Activated T-helper 2 cell treated with anti-CD3 and anti-CD28 coated beads, Interferon-gamma antibody, Interleukin-2, Interleukin-4, amounts not matched to agents 10 μg/mL and 5 μg/mL and 100 μg/mL, durations not matched to agents 14 hours and 24 hours and 36 hours (primary cell): ENCODE results near the gene IRF7. TPM values are rescaled to one million over a fixed set of nuclear protein-coding genes. Genes with fewer than 3 reads are reported as not detected.

Experiments used
- DNase-seq: peaks from one replicate; pipeline ENCODE4 v3.0.0; 2021; ENCODE audit warnings: low spot score
- H3K27ac Mint-ChIP-seq: one replicate; pipeline ENCODE4 v1.8.0; 2021; ENCODE audit warnings: mixed read lengths
- H3K27me3 Mint-ChIP-seq: one replicate; pipeline ENCODE4 v1.8.0; 2021; ENCODE audit warnings: low read depth, mixed read lengths
- H3K36me3 Mint-ChIP-seq: one replicate; pipeline ENCODE4 v1.8.0; 2021; ENCODE audit warnings: low read depth, mixed read lengths
- H3K4me1 Mint-ChIP-seq: one replicate; pipeline ENCODE4 v1.8.0; 2021; ENCODE audit warnings: low read depth, mixed read lengths
- H3K4me3 Mint-ChIP-seq: one replicate; pipeline ENCODE4 v1.8.0; 2021; ENCODE audit warnings: low read depth, mild to moderate bottlenecking, moderate library complexity, mixed read lengths
- H3K9me3 Mint-ChIP-seq: one replicate; pipeline ENCODE4 v1.8.0; 2021; ENCODE audit warnings: mixed read lengths
- intact Hi-C: fragments of 100-400 bp; cut with micrococcal nuclease; formaldehyde crosslinking; loops from one replicate; pipeline ENCODE4 v1.15.1; 2023
- total RNA-seq: library from RNA; stranded (reverse); gene quantifications from 2 replicates; pipeline ENCODE4 v1.2.3, GENCODE V29; 2022

IRF7 gene
- total RNA-seq, 1 donor from 2014 or later, result 26.8 TPM

DNA sequence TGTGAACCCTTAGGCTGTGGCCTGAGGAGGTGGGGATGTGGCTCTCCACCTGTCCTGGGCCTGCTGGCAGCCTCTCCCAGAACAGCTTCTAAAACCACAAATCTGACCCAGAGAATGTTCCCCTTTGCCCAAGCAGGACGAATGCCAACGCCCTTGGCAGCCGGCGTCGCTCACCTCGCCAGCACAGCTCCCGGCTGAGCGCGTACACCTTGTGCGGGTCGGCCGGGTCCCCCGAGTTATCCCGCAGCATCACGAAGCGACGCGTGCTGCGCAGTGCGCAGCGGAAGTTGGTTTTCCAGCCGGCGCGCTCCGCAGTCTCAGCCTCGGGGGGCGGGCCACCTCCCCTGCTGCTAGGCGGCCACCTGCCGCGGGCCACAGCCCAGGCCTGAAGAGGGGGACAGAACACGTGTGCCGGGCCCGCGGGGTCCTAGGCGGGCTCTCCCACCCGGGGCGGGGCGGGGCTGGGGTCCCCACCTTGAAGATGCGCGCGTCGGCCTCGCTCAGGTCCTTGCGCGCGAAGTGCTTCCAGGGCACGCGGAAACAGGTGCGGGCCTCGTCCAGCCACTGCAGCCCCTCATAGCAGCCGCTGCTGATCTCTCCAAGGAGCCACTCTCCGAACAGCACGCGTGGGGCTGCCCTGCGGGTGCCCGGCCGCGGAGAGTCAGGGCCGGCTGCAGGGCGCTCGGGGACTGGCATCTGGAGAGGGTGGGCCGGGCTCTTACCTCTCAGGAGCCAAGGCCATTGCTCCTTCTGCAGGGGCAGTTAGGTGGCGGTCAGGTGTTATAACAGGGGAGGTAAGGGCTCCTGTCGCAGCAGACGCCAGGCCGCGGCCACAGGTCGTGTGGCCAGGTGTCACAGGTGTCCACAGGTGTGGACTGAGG is 887 bp downstream of the IRF7 start:
- Mint-ChIP-seq H3K27me3 (no peaks in the 10 kb centered on the region), H3K4me1 (peaks cover 8% of the 10 kb centered on the region), H3K9me3 (no peaks in the 10 kb centered on the region), H3K36me3 (peaks cover 27% of the 10 kb centered on the region), H3K27ac (peak overlapping the region; percentile 69), H3K4me3 (peak overlapping the region; percentile 85)
- intact Hi-C loops, result loop anchor here (5.0 to 10.0 kb wide), 2 partner anchors 38 to 110 kb away; partner anchors contain the start of gene PHRF1
- no peak for DNase-seq

DNA sequence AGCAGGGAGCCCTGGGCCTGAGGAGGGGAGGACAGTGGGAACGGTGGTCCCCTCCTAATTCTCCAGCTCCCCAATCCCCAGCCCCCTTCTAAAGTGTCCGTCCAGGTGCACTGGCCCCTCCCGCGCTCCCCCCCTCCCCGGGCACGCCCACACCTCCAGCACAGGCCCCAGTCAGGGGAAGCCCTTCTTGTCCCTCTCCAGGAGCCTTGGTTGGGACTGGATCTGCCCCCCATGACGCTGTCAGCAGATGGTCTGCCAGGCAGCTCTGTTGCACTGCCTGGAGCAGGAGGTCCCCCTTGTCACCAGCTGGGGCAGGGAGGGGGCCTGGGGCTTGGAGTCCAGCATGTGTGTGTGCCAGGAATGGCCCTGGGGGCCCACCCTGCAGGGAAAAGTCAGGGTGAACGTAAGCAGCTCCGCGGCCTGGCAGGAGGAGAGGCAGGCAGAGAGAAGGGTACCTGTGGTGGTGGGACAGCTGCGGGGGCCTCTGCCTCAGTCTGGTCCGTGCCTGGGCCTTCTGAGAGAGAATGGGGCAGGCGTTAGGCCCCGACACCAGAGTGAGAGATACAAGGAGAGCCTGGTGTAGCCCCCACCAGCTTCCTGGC is 1.6 kb downstream of the IRF7 start:
- peak overlapping the region; percentile 73 for H3K4me3 Mint-ChIP-seq
- H3K4me1 Mint-ChIP-seq, result peaks cover 8% of the 10 kb centered on the region
- peaks cover 29% of the 10 kb centered on the region for H3K36me3 Mint-ChIP-seq
- DNase-seq, result no peak
- H3K27me3 Mint-ChIP-seq, result no peaks in the 10 kb centered on the region
- H3K27ac Mint-ChIP-seq, result peak overlapping the region; percentile 40
- intact Hi-C loops, result loop anchor here (5.0 to 10.0 kb wide), 2 partner anchors 37 to 111 kb away; partner anchors contain the start of gene PHRF1
- no peaks in the 10 kb centered on the region for H3K9me3 Mint-ChIP-seq

DNA sequence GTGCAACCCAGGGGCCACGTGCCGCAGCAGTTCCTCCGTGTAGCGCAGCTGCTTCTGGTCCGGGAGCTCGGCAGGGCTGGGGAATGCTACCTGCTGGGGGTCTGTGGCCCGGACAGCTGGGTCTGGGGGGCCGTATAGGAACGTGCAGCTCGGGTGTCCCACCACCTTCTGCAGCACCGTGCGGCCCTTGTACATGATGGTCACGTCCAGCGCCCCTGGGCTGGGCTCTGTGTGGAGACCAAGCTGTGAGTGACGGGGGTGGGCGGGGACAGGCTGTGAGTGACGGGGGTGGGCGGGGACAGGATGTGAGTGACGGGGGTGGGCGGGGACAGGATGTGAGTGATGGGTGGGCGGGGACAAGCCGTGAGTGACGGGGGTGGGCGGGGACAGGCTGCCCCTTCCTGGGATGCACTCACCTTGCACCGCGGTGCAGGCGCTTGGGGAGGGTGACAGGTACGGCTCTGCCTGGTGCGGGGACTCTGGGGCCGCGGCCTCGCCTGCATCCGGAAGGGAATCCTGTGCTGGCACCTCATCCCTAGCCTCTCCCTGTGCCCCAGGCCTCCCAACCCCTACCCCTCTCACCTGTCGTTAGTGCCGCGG is 2.3 kb downstream of the IRF7 start:
- peaks cover 8% of the 10 kb centered on the region for H3K4me1 Mint-ChIP-seq
- peak overlapping the region; percentile 42 for H3K27ac Mint-ChIP-seq
- DNase-seq, result peak; percentile 54
- intact Hi-C loops, result loop anchor here (5.0 to 10.0 kb wide), 2 partner anchors 36 to 111 kb away; partner anchors contain the start of gene PHRF1
- no peaks in the 10 kb centered on the region for H3K27me3 Mint-ChIP-seq
- peak overlapping the region; percentile 73 for H3K4me3 Mint-ChIP-seq
- H3K9me3 Mint-ChIP-seq, result no peaks in the 10 kb centered on the region
- H3K36me3 Mint-ChIP-seq, result peaks cover 33% of the 10 kb centered on the region

DNA sequence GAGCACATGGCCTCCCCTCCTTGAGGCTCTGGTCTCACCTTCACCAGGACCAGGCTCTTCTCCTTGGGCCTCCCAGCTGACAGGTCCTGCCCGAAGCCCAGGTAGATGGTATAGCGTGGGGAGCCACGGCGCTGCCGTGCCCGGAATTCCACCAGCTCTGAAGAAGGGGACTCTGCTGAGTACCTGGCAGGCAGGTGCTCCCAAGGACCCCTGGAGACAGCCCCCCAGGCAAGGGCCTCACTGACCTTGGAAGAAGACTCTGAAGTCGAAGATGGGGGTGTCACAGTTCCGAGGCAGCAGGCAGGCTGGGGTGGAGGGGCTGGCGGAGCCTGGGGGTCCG is 2.8 kb downstream of the IRF7 start:
- DNase-seq, result no peak
- H3K27me3 Mint-ChIP-seq, result no peaks in the 10 kb centered on the region
- H3K4me1 Mint-ChIP-seq, result peaks cover 8% of the 10 kb centered on the region
- H3K36me3 Mint-ChIP-seq, result peaks cover 39% of the 10 kb centered on the region
- no peak overlapping the region for H3K27ac Mint-ChIP-seq
- intact Hi-C loops, result loop anchor here (5.0 to 10.0 kb wide), 2 partner anchors 36 to 112 kb away; partner anchors contain the start of gene PHRF1
- H3K4me3 Mint-ChIP-seq, result no peak overlapping the region
- no peaks in the 10 kb centered on the region for H3K9me3 Mint-ChIP-seq

DNA sequence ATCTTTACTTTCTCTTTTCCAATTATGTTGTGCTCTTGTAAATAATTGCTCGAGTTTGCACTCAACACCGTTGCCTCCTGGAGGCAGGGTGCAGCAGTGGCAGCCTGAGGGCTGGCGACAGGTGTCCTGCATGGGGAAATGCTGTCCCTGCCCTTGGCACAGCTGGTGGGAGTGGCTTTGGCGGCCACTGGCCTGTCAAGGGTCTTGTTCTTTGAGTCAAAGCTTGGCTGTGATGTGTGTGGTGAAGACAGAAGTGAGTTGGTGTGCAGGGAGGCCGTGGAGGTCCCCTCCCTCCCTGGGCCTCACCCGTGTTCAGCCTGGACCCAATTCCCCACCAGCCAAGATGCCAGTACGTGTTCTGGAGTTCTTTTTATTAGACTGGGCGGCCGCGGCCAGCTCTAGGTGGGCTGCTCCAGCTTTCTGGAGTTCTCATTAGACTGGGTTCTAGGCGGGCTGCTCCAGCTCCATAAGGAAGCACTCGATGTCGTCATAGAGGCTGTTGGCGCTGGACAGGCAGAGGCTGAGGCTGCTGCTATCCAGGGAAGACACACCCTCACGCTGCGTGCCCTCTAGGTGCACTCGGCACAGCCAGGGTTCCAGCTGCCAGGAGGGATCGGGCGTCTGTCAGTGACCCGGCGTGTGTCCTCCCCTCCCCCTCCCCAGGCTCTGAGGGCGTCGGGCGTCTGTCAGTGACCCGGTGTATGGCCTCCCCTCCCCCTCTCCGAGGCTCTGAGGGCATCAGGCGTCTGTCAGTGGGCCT is 3.4 kb downstream of the IRF7 start:
- Mint-ChIP-seq H3K4me1 (peaks cover 8% of the 10 kb centered on the region), H3K27me3 (no peaks in the 10 kb centered on the region), H3K9me3 (no peaks in the 10 kb centered on the region), H3K27ac (no peak overlapping the region), H3K36me3 (peaks cover 43% of the 10 kb centered on the region), H3K4me3 (peak overlapping the region; percentile 24)
- DNase-seq, result no peak
- intact Hi-C loops, result loop anchor here (5.0 to 10.0 kb wide), 2 partner anchors 35 to 112 kb away; partner anchors contain the start of gene PHRF1

DNA sequence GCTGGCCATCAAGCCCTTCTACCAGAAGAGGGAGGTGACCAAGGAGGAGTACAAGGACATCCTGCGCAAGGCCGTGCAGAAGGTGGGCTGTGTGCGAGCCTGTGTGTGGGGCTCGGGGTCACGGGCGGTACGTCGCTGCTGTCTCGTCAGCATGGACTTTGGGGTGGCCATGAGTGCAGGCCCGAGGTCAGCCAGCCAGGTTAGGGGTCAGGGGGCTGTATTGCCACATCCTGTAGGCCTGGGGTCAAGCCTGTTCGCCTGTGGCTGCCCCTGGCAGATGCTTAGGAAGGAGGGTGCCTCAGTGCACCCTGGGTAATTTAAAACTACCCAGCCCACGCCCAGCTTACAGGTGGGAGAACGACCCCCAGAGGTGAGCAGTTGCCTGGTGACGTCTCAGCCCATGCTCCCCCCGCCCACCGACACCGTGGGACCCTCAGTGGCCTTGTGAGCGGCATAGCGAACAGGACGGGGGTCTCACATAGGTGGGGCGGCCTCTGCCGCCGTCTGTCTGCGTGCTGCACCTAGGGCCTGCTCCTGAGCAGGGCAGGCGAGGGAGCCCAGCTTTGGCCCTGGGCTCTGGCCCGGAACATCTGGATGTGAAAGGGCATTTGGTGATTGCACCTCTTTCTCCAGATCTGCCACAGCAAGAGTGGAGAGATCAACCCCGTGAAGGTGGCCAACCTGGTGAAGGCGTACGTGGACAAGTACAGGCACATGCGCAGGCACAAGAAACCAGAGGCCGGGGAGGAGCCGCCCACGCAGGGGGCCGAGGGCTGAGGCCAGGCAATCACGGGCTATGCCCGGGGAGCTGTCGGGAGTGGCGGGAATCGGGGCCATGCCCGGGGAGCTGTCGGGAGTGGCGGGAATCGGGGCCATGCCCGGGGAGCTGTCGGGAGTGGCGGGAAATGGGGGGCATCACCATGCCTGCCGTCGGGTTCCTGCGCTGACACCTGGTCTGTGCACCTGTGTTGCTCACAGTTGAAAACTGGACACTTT is 4.5 kb downstream of the IRF7 start:
- no peaks in the 10 kb centered on the region for H3K9me3 Mint-ChIP-seq
- H3K27ac Mint-ChIP-seq, result peak overlapping the region; percentile 17
- peaks cover 54% of the 10 kb centered on the region for H3K36me3 Mint-ChIP-seq
- no peaks in the 10 kb centered on the region for H3K27me3 Mint-ChIP-seq
- intact Hi-C loops, result loop anchor here (5.0 to 10.0 kb wide), 2 partner anchors 34 to 114 kb away; partner anchors contain the start of gene PHRF1
- DNase-seq, result no peak
- no peak overlapping the region for H3K4me3 Mint-ChIP-seq
- peaks cover 4% of the 10 kb centered on the region for H3K4me1 Mint-ChIP-seq

DNA sequence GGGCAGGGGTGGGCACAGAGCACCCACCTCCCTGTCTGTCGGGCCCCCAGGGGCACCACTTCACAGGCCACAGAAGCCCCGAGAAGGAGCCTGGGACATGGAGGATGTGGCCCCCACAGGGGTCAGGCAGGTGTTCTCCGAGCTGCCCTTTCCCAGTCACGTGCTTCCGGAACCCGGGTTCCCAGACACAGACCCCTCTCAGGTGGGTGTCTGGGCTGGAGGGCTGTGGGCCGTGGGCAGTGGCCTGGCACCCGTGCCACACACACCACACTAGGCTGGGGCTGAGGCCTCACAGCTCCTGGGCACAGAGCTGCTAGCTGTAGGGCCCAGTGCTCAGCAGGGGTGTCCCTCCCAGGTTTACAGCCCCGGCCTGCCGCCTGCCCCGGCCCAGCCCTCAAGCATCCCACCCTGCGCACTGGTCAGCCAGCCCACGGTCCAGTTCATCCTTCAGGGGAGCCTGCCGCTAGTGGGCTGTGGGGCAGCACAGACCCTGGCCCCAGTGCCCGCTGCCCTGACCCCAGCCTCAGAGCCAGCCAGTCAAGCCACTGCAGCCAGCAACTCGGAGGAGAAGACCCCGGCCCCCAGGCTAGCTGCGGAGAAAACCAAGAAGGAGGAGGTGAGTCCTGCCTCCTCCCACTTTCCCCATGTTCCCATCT is 5.5 kb downstream of the IRF7 start:
- Mint-ChIP-seq H3K27ac (no peak overlapping the region), H3K36me3 (peaks cover 54% of the 10 kb centered on the region), H3K9me3 (no peaks in the 10 kb centered on the region), H3K4me1 (peaks cover 4% of the 10 kb centered on the region), H3K4me3 (no peak overlapping the region), H3K27me3 (no peaks in the 10 kb centered on the region)
- DNase-seq, result no peak
- intact Hi-C loops, result loop anchor here (5.0 to 10.0 kb wide), 2 partner anchors 33 to 115 kb away; partner anchors contain the start of gene PHRF1

DNA sequence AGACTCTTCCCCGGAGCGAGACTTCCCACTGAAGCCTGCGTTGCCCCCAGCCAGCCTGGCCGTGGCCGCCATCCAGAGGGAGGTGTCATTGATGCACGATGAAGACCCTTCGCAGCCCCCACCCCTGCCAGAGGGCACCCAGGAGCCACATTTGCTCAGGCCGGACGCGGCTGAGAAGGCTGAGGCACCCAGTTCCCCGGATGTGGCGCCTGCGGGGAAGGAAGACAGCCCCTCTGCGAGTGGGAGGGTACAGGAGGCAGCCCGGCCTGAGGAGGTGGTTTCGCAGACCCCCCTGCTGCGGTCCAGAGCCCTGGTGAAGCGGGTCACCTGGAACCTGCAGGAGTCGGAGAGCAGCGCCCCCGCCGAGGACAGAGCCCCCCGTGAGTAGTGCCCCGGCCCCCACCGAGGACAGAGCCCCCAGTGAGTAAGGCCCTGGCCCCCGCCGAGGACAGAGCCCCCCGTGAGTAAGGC is 6.4 kb downstream of the IRF7 start:
- Mint-ChIP-seq H3K36me3 (peaks cover 58% of the 10 kb centered on the region), H3K9me3 (no peaks in the 10 kb centered on the region), H3K27me3 (no peaks in the 10 kb centered on the region), H3K4me3 (no peak overlapping the region), H3K4me1 (peaks cover 4% of the 10 kb centered on the region), H3K27ac (no peak overlapping the region)
- intact Hi-C loops, result no loop called here
- no peak for DNase-seq

DNA sequence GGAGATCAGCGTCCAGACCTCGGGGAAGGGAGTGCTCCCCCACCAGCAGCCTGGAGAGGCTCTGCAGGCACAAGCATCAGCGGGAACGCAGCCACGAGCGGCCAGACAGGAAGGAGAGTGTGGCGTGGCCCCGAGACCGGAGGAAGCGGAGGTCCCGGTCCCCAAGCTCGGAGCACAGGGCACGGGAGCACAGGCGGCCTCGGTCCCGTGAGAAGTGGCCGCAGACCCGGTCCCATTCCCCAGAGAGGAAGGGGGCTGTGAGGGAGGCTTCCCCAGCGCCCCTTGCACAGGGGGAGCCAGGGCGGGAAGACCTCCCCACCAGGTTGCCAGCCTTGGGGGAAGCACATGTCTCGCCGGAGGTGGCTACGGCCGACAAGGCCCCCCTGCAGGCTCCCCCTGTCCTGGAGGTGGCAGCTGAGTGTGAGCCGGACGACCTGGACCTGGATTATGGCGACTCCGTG is 6.9 kb downstream of the IRF7 start:
- Mint-ChIP-seq H3K4me3 (no peak overlapping the region), H3K27me3 (no peaks in the 10 kb centered on the region), H3K36me3 (peaks cover 60% of the 10 kb centered on the region), H3K9me3 (no peaks in the 10 kb centered on the region), H3K4me1 (no peaks in the 10 kb centered on the region), H3K27ac (no peak overlapping the region)
- no peak for DNase-seq
- intact Hi-C loops, result no loop called here

DNA sequence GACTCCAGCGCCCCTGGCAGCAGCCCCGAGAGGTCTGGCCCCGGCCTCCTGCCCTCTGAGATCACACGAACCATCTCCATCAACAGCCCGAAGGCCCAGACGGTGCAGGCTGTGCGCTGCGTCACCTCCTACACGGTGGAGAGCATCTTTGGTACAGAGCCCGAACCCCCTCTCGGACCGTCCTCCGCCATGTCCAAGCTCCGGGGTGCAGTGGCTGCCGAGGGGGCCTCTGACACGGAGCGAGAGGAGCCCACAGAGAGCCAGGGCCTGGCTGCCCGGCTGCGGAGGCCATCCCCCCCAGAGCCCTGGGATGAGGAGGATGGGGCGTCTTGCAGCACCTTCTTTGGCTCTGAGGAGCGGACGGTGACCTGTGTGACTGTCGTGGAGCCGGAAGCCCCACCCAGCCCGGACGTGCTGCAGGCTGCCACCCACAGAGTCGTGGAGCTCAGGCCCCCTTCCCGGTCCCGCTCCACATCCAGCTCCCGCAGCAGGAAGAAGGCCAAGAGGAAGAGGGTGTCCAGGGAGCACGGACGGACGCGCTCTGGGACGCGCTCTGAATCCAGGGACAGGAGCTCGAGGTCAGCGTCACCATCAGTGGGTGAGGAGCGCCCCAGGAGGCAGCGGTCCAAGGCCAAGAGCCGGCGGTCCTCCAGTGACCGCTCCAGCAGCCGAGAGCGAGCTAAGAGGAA is 7.6 kb downstream of the IRF7 start:
- DNase-seq, result no peak
- intact Hi-C loops, result no loop called here
- no peaks in the 10 kb centered on the region for H3K27me3 Mint-ChIP-seq
- H3K36me3 Mint-ChIP-seq, result peaks cover 61% of the 10 kb centered on the region
- no peaks in the 10 kb centered on the region for H3K9me3 Mint-ChIP-seq
- no peaks in the 10 kb centered on the region for H3K4me1 Mint-ChIP-seq
- H3K27ac Mint-ChIP-seq, result no peak overlapping the region
- H3K4me3 Mint-ChIP-seq, result no peak overlapping the region
